Esophagus muscularis mucosa (tissue), 3 donors: ENCODE results near the gene EVI5.

Experiments
- POLR2A ChIP-seq: fragments of 450-650 bp; IDR thresholded peaks from one replicate; pipeline ENCODE4 v1.6.1; 2017; ENCODE audit warnings: antibody characterized with exemption, moderate library complexity, mild to moderate bottlenecking, low read depth
- TF ChIP-seq, protein P1 (sequence below), 3 experiments: fragments of 200-600 bp in 2 of 3; fragments of 450-650 bp in 1 of 3; sonication (generic) in 2 of 3; IDR thresholded peaks; one replicate each; pipeline ENCODE4 v1.5.1; 2017 to 2019; ENCODE audit warnings: antibody characterized with exemption in 3 of 3, mild to moderate bottlenecking in 2 of 3, moderate library complexity in 1 of 3

- TF ChIP-seq POLR2A = no peak
- TF ChIP-seq, protein P1, sequence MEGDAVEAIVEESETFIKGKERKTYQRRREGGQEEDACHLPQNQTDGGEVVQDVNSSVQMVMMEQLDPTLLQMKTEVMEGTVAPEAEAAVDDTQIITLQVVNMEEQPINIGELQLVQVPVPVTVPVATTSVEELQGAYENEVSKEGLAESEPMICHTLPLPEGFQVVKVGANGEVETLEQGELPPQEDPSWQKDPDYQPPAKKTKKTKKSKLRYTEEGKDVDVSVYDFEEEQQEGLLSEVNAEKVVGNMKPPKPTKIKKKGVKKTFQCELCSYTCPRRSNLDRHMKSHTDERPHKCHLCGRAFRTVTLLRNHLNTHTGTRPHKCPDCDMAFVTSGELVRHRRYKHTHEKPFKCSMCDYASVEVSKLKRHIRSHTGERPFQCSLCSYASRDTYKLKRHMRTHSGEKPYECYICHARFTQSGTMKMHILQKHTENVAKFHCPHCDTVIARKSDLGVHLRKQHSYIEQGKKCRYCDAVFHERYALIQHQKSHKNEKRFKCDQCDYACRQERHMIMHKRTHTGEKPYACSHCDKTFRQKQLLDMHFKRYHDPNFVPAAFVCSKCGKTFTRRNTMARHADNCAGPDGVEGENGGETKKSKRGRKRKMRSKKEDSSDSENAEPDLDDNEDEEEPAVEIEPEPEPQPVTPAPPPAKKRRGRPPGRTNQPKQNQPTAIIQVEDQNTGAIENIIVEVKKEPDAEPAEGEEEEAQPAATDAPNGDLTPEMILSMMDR (IDR thresholded peaks at IDR 0.05) = no peak
Observed at GRCh38 chr1:92473781-92474495, 311.0 kb downstream of the EVI5 start.
